Hematopoietic multipotent progenitor cell (in vitro differentiated cells): ENCODE results near the gene TMEM50B. TPM values are rescaled to one million over a fixed set of nuclear protein-coding genes. Genes with fewer than 3 reads are reported as not detected.
"Not testable (repeated sequence)": the region's sequence is repeated elsewhere in the genome, so short reads cannot be mapped to it uniquely, and the experiment has no call there.

ENCODE experiments used
- DNase-seq, 3 donors: peaks; one replicate each; pipeline ENCODE4 v3.0.0-alpha.2; 2011 to 2015; ENCODE audit warnings: low read depth in 2 of 3, low spot score in 2 of 3
- total RNA-seq: library from RNA; depleted of rRNA; stranded (reverse); fragments of >200 nt; gene quantifications from one replicate; pipeline ENCODE4 v1.2.3, GENCODE V29; 2012

The TMEM50B gene
- total RNA-seq, 1 donor, result 11.6 TPM

DNA sequence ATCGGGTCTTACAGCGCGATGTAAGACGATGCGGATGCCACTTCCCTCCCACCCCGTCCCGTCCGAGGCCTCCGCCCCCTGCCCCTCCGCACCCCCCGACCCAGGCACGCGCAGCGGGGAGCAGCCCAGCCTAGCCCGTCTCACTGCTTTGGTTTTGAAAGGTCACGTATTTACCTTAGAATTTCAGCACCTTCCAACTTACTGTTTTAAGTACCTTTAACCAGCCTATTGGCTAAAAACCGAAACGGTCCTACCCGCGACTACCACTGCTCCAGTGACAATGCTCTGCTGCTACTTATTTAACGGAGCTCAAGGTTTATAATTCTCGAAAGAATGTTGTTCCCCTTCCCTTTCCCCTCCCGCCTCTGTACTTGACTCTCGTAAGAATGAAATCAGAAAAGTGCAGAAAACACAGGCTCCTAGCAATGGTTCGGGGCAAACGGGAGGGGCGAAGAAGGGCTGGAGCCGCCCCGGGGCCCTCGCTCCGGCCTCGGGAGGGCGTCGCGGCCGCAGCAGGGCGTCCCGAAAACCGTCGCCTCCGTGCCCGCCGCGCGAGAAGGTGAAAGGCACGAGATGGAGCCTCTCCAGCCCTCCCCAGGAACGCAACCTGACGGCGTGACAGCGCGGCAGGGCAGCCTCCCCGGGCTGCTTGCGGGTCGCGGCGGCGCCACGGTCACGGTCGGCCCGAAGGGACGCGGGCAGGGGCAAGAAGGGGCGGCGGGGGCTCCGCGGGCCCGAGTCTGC, 667 bp downstream of the TMEM50B start:
- peak; percentile 11 to 44 (median 29) for DNase-seq

DNA sequence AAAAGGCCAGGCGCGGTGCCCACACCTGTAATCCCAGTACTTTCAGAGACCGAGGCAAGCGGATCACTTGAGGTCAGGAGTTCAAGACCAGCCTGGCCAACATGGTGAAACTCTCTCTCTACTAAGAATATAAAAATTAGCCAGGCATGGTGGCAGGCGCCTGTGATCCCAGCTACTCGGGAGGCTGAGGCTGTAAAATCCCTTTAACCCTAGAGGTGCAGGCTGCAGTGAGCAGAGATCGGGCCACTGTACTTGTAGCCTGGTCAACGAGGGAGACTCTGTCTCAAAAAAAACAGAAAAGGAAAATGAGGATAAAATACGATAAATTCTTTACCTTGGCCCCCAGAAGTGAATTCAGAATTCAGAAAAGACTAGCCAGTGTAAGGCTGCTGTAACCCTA, 1.6 kb downstream of the TMEM50B start:
- DNase-seq, result no peak

DNA sequence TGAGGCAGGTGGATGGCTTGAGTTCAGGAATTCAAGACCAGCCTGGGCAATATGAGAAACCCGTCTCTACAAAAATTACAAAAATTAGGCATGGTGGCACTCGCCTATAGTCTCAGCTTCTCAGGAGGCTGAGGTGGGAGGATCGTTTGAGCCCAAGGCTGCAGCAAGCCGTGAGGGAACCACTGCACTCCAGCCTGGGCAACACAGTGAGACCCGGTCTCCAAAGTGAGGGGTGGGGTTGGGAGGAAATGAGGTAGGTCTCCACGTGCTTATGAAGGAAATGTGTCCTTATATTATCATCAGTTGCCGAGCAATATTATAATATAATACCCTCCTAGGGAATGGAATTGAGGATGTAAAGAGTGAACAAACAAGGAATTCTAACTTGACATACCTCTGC, 2.7 kb downstream of the TMEM50B start:
- DNase-seq, result no peak

DNA sequence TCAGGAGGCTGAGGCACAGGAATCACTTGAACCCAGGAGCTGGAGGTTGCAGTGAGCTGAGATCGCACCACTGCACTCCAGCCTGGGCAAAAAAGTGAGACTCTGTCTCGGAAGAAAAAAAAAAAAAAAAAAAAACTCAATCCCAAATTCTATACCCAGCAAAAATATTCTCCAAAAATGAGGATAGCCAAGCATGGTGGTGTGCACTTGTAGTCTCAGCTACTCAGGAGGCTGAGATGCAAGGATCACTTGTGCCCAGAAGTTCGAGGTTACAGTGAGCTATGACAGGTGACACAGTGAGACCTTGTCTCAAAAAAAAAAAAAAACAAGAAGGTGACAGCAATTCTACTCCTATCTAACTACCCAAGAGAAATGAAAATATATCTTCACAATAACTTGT, 6.4 kb downstream of the TMEM50B start:
- DNase-seq, result no peak

DNA sequence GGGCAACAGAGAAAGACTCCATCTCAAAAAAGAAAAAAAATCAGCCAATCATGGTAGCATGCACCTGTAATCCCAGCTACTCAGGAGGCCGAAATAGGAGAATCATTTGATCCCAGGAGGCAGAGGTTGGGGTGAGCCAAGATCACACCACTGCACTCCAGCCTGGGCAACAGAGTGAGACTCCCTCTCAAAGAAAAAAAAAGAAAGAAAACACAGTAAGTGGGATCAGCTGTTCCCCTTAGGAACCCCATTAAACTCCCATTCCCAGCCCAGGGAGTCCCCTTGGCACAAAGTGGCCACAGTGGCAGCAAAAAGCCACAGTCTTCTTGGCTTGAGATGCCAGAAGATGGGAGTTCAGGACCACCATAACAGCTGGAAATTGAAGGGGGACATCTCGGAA, 9.1 kb downstream of the TMEM50B start:
- no peak for DNase-seq

DNA sequence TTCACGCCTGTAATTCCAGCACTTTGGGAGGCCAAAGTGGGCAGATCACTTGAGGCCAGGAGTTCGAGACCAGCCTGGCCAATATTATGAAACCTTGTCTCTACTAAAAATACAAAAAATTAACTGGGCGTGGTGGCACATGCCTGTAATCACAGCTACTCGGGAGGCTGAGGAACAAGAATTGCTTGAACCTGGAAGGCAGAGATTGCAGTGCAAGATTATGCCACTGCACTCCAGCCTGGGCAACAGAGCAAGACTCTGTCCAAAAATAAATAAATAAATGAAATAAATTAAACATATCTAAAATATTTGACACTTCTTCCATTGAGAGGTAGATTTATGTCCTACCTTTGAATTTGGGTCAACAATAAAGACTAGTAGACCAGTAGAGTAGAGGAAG, 10.6 kb downstream of the TMEM50B start:
- DNase-seq, result not testable (repeated sequence)

DNA sequence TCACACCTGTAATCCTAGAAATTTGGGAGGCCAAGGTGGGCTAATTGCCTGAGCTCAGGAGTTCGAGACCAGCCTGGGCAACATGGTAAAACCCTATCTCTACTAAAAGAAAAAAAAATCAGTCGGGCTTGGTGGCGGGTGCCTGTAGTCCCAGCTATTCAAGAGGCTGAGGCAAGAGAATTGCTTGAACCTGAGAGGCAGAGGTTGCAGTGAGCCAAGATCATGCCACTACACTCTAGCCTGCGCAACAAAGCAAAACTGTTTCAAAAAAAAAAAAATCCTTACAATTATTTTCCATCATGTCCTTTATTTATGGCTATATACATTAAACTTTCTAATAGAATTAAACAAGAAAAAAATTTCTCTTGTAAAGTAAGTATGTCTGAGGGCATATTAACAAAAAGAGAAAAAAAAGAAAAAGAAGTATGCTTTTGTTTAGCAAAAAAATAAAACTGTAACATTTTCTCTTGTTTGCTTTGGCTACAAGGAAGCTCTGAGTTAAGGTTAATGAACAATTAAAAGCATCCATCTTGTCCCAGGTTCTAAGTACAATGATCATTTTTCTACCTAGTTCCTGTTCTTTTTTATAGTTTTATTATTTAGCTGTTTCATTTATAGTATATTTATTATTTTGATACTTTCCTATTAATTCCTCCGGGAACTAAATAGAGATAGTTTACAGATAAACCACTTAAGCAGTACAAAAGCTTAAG, 18.1 kb downstream of the TMEM50B start:
- no peak for DNase-seq

DNA sequence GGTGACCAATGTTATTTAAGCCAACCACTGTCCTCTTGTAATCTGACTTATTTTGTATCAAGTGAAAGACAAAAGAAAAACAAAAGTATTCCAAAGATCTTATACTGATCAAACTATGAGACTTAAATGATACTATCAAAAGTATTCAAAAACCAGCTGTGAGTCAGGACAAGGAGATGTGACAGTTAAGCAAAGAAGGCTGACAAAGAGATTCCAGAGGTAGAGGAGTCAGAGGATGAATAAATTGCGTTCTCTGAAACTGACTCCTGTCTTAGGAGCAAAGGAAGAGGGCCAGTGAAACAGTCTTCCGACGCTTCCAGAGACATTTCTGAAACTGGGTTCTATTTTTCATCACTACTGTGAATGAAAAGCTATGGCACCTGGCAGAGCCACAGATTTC, 20.9 kb downstream of the TMEM50B start:
- no peak for DNase-seq

DNA sequence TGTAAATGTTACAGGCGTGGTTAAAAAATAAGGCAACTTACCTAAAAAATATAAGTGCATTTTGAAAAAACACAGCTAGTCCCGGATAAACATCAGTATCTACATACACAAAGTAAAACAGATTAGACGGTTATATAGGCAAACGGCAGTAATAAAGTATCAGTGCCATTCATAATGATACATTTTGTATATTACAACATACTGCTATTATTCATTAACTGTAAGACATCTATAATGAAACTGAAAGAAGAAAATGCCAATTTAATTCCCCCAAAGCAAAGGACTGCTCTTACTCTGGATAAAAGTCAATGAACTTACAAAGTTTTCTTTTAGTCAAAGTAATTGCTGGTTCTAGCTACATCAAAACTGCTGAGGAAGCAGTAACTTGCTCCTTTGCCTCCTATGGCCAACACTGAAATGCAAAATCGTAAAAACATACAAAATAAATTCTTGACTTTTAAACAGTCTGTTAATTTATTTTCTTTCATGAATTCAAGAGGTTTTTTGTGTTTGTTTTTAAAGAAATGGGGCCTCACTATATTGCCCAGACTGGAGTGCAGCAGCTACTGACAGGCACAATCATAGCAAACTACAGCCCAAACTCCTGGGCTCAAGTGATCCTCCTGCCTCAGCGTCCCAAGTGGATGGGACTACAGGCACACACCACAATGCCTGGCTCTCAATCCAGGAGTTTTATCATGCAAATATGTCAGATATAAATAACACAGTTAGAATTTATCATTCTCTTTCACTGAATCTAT, 23.9 kb downstream of the TMEM50B start:
- no peak for DNase-seq

DNA sequence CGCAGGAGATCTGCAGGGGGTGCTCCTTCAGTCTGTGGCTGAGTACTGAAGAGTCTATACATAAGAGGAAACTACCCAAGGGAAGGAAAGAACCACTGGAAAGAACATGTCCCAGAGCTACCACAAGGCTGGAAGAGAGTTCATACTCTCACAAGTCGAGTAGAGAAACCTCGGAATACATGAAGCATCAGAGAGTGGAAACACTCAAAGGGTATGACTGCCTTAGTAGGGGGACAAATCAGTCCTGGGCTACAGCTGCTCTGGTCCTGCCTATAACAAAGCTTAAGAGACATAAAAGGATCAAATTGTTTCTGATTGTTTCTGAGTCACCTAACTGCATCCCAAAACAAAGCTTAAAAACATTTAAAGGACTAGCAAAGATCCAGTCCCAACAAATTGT, 27.4 kb downstream of the TMEM50B start:
- DNase-seq, result no peak

DNA sequence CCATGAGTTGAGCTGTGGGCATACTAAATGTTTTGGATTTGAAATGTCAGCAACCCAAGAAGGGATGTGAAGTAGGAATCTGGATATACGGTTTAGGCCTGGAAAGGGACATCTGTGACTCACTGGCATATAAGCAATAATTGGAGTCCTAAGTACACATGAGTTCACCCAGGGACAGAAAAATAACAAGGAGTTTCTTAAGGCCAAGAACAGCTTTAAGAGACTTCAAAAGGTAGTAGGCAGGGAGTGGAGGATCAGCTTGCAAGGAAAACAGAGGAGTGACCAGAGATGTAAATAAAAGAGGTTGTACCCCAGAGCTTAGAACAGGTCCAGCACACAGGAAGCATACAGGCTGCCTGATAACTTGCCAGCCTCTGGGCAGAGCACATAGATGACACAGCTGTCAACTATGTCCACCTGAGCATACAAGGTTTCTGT, 28.1 kb downstream of the TMEM50B start:
- DNase-seq, result no peak

DNA sequence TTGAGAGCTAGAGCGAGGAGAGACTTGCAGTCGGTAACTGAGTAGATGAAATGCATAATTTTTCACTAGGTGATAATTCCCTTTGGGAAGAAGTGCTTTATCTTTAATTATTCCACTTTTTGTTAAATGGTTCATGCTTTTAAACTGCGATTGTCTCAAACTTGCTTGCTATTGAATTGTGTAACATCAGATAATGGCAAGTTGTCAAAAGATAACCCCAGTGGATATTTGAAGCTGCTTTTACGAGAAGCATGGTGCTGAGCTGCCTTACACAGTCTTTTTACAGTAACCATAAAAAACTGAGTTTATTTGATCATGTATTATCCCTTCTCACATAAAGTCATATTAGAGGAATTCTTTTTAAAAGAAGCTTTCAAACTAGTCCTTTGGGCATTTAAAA, 30.2 kb downstream of the TMEM50B start:
- no peak for DNase-seq

DNA sequence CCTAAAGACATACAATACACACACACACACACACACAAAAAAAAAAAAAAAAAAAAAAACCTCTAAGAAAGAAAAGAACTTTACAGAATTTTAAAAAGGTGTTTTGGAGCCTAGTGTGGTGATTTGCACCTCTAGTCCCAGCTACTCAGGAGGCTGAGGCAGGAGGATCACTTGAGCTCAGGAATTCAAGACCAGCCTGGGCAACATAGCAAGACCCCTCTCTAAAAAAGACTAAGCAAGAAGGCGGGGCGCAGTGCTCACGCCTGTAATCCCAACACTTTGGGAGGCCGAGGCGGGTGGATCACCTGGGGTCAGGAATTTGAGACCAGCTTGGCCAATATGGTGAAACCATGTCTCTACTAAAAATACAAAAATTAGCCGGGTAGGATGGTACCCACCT, 33.2 kb downstream of the TMEM50B start:
- not testable (repeated sequence) for DNase-seq

DNA sequence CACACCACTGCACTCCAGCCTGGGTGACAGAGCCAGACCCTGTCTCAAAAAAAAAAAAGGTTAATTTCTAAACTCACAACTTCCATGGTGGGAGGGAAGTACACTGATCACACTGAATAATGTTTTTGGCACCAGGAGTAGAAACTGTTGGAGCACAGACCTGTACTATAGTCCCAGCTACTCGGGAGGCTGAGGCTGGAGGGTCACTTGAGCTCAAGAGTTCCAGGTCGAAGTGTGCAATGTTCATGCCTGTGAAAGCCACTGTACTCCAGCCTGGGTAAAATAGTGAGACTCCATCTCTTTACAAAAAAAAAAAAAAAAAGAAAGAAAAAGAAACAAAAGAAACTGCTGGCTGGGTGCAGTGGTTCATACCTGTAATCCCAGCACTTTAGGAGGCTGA, 35.3 kb downstream of the TMEM50B start:
- no peak for DNase-seq

DNA sequence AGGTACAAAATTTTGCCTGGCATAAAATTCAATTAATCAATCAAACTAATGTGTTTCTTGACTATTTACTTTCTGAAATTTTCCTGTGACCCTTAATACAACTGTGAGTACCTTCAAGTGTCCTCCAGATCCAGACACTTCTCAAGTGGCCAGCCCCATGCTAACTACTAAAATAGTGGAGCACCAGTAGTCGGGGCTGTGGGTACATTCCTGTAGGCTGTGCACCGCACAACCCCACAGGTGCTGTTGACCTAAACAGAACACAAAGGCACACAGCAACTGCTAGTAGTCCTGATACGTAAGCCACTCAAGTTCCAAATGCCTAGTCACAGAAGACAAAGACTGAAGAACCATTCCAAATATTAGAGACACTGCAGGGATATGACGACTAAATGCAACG, 36.6 kb downstream of the TMEM50B start:
- DNase-seq, result no peak

DNA sequence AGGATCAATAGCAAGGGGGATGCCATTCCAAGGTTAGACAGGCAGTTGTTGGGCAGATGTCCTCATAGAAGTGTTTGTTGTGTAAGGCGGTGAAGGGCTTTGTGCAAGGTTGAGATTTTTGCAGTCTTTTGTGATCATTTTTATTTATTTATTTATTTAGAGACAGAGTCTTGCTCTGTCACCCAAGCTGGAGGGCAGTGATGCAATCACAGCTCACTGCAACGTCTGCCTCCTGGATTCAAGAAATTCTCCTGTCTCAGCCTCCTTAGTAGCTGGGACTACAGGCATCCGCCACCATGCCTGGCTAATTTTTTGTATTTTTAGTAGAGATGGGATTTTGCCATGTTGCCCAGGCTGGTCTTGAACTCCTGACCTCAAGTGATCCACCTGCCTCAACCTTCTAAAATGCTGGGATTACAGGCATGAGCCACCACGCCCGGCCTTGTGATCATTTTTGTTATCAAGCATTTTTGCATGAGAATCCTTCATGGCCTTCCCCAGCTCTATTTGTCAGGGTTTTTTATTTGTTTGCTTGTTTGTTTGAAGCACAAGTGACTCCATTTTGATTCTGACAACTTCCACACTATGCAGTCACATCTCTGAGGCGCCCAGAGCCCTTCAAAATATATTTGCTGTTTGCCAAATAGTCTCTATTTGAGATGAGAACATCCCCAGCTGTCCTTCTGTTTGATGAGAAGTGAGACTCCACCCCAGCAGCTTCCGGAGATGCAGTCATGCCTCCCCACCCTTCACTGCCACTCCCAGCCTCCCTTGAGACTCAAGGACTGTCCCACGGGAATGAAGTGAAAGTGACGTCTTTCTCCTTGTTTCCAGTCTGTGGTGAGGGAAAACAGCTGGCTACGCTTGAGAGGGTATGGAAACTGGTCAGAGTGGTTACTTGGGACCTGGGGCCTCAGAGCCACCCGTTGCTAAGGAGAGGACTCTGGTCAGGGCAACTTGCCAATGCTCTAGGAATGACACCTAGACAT, 38.0 kb downstream of the TMEM50B start:
- DNase-seq, result no peak

DNA sequence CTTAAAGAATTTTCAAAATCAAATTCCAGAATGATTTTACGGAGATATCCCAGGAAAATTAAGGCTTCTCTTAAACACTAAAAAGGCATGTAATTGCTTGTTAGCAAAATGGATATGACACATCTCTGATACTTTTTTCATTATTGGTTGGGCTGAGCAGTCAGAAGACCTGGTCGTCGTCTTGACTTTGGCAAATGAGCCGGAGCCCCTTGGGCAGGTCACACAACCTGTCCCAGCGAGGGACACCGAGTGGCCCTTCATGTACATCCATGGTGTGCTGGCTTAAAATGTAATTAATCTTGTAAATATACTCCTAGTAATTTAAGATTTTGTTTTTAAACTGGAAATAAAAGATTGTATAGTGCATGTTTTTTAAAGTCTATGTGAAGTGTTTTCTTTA, 42.6 kb downstream of the TMEM50B start:
- DNase-seq, result no peak

DNA sequence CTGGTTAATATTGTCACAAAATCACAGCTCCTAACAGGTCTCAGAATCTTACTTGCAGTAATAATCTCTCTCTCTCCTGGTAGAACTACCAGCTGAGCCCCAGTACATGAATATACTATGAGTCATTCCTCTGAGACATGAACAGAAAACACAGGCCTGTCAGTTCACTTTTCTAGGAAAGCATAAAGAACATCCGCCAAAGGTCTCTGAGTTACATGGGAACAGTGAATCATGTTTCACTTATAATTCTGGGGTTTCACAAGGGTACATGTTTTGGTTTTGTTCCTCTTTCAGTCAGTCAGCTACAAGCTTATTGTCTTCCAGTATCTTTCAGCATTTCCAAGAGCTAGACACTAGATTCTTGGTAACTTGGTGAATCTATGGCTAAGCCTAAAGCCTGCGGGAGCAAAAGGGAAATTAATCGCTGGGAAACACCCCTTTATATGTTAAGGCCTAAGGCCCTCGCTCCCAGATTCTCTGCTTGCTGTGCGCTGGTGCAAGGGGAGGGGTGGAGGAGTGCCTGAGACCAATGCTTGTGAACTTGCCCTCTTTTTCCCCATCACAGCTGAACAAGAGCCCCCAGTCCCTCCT, 44.9 kb downstream of the TMEM50B start:
- peak in 2 of 3 donors; percentile 10 to 24 for DNase-seq

DNA sequence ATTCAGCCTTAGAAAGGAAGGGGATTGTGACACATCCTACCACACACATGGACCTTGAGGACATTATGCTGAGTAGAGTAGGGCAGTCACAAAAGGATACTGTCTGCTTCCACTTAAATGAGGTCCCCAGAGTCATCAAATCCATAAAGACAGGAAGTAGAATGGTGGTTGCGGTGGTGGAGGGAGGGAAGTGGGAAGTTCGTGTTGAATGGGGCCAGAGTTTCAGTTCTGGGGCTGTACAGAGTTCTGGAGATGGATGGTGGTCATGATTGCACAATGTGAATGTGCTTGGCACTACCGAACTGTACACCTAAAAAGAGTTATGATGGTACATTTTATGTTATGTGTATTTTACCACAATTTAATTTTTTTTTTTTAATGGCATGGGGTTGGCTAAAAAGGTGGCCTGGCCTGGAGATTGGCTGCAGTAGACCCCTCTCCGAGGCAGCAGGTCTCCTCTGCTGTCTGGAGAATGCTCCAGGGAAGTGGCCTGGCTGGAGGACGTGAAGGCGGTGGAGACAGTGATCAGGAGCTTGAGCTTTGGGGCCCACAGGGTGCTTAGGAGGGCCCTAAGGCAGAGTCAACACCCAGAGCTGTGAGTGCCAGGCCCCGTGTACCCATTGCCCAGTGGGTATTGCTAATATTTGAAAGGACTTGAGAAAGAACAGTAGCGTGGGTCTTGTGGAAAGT, 46.2 kb downstream of the TMEM50B start:
- no peak for DNase-seq
